GM19240 (cell line): ENCODE measurements around the gene SPSB1.

ENCODE experiments used
- DNase-seq: peaks from one replicate; pipeline ENCODE4 v3.0.0; 2011; ENCODE audit warnings: low spot score; ENCODE audit not compliant: insufficient read length

SPSB1 gene

GRCh38 chr1:9292361-9293240 is at the start of gene SPSB1:
Gene SPSB1, plus strand, starts transcription at chr1:9292894. Its CDS starts 62,998 bp downstream, at chr1:9355892.
- DNase-seq: peak; percentile 31

DNA sequence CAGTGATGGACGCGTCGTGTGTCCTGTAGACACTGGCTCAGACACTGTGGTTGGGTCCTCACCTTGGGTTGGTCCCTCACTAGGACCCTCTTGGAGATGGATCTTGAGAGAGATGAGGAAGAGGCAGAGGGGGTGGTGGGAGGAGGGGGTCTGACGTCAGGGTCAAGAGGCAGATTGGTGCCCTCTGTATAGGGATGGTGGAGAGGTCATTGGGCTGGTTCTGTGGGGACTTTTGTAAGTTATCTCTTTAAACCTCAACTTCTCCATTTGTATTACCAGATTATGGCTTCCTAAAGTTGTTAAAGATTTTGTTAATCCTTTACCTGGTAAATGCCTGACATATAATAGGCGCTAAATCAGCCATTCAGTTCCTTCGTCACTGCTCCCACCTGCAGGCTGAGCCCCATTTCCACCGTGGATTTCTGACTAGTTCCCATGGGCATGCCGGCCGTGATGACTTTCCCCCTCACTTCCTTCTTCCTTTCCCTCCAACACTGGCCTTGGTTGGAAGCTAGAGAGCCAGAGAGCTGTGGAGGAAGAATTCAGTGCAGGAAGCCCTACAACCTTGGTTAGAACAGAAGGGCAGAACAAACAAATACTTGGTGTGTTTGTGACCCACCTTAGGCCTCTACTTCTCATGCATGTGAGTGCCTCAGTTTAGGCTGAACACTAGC is 49.5 kb upstream of the SPSB1 start:
- DNase-seq: no peak

- DNase-seq: no peak
Observed at GRCh38 chr1:9244501-9245229, 48.0 kb upstream of the SPSB1 start.

GRCh38 chr1:9245230-9245619 is 47.5 kb upstream of the SPSB1 start:
- DNase-seq: no peak

- no peak for DNase-seq
Observed at GRCh38 chr1:9245661-9246060, 47.0 kb upstream of the SPSB1 start.

- no peak for DNase-seq
Observed at GRCh38 chr1:9246215-9246614, 46.5 kb upstream of the SPSB1 start.

GRCh38 chr1:9246841-9247785 is 45.6 kb upstream of the SPSB1 start:
- DNase-seq: no peak

GRCh38 chr1:9247894-9248293 is 44.8 kb upstream of the SPSB1 start:
- no peak for DNase-seq

GRCh38 chr1:9248341-9249262 is 44.1 kb upstream of the SPSB1 start:
- no peak for DNase-seq

GRCh38 chr1:9249263-9249533 is 43.5 kb upstream of the SPSB1 start:
- no peak for DNase-seq

- peak; percentile 39 for DNase-seq
Observed at GRCh38 chr1:9249534-9250410, 42.9 kb upstream of the SPSB1 start.

DNA sequence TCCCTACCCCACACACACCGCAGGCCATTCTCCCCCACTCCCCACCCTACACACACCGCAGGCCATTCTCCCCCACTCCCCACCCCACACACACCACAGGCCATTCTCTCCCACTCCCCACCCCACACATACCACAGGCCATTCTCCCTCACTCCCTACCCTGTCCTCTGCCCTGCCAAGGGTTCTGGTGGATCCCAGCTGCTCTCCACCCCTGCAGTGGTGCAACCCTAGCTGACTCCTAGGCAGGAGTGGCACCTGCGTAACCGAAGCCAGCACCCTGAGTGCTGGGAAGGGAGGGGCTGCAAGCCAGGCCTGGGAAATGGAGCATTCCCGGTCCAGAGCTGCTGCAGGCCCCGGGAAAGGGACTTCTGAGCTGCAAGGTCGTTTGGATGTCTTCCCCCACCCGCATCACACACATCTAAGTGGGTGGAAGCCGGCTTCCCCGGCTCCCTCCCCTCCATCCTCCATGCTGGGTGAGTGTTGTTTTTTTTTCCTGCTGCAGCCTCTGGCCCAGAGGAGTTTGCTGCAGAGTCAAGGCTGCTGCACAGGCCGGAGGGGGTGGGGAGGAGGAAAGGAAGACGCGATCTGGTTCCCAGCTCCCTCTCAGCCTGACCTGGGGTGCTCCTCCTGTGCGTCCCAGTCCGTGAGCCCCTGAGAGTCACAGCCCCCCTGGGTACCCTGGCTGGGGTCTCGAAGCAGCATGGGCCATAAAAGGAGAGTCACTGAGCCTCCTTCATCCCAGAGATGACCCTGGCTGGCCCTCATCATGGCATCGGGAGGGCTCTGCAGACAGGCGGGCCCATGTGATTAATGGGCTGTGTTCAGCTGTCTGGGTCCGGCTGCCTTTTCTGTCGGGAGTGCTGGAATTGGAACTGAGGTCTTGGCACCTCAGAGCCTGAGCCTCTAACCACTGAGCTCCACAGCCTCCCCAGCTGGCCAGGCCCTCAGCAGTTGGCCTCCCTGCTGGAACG is 42.0 kb upstream of the SPSB1 start:
- no peak for DNase-seq

GRCh38 chr1:9251501-9251900 is 41.2 kb upstream of the SPSB1 start:
- no peak for DNase-seq

DNA sequence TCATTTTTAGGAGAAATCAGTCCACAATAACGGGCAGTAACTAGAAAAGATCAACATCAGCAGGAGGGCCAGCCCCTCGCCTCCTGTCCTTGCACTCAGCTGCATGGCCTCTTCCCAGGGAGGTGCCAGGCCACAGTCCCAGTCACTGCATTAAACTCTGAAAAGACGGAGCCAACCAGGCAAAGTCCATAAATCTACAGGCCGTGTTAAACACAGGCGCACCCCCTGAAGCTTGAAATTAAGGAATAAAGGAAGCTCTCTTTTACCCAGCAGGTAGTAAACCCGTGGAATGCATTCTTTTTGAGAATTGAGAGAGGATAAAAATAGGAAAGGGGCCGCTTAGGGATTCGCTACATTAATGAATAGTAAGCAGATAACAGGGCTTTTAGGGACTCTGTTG is 39.7 kb upstream of the SPSB1 start:
- DNase-seq: no peak

- no peak for DNase-seq
Observed at GRCh38 chr1:9253453-9254105, 39.1 kb upstream of the SPSB1 start.

GRCh38 chr1:9256332-9256731 is 36.4 kb upstream of the SPSB1 start:
- no peak for DNase-seq

DNA sequence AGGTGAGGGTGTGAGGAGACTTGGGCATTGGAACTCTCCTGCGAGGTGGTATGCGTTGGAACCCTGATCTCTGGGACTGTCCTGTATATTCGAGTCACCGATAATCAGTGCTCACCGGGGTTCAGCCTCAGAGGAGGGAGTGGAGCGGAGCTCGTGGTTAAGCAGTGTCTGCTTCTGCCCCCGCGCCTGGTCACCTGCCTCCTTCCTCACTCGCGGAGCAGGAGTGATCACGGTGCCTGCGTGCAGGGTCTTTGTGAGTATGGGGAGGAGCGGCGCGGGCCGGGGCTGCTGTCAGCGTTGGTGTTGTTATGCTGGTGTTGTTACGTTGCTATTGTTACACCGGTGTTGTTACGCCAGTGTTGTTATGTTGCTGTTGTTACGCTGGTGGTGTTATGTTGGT is 34.8 kb upstream of the SPSB1 start:
- DNase-seq: no peak
